Bone marrow (tissue), 2 donors: ENCODE data around the gene SULT1A2.
"Not testable (repeated sequence)": the region's sequence is repeated elsewhere in the genome, so short reads cannot be mapped to it uniquely, and the experiment has no call there.

ENCODE experiments used
- DNase-seq, 2 donors: peaks; one replicate each; lab custom pipeline; 2025; lab: John Stamatoyannopoulos, UW

SULT1A2 gene

DNA sequence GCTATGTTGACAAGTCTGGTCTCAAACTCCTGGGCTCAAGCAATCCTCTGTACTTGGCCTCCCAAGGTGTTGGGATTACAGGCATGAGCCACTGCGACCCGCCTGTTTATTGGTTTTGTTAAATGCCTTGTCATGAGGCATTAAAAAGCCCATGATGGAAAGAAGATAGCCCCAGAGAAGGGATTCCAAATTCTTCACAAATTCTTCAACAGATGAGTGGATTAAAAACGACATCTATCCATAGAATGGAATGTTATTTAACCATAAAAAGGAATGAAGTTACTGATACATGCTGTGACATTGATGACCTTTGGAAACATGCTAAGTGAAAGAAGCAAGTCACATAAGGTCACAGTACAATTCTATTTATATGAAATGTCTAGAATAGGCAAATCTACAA, 38.4 kb downstream of the SULT1A2 start:
- no peak for DNase-seq

- no peak for DNase-seq
Measured at GRCh38 chr16:28556914-28557320, 39.9 kb downstream of the SULT1A2 start.

- DNase-seq: no peak
Measured at GRCh38 chr16:28555561-28555960, 41.3 kb downstream of the SULT1A2 start.

DNA sequence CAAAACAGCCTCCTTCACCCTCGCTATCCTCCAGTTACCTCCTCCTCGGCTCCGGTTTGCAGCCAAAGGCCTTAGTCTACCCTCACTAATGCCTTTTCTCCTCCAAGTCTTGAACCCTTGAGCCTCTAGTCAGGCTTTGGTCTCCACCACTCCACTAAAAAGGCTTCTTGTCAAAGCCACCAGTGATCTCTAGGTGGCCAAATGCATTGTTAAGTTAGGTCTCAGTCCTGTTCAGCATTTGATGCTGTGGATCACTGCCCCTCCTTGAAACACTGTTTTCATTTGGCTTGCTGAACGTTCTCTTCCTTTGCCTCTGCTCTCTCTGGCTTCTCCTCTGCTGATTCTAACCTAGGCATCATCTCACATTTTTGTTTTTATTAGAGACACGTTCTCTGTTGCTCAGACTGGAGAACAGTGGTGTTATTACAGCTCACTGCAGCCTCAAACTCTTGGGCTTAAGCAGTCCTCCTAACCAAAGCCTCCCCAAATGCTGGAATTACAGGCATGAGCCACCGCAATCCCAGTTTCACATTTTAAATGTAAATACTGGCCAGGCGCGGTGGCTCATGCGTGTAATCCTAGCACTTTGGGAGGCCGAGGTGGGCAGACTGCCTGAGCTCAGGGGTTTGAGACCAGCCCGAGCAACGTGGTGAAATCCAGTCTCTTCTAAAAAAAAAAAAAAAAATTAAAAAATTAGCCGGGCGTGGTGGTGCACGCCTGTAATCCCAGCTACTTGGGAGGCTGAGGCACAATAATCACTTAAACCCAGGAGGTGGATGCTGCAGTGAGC, 42.0 kb downstream of the SULT1A2 start:
- DNase-seq: no peak

DNA sequence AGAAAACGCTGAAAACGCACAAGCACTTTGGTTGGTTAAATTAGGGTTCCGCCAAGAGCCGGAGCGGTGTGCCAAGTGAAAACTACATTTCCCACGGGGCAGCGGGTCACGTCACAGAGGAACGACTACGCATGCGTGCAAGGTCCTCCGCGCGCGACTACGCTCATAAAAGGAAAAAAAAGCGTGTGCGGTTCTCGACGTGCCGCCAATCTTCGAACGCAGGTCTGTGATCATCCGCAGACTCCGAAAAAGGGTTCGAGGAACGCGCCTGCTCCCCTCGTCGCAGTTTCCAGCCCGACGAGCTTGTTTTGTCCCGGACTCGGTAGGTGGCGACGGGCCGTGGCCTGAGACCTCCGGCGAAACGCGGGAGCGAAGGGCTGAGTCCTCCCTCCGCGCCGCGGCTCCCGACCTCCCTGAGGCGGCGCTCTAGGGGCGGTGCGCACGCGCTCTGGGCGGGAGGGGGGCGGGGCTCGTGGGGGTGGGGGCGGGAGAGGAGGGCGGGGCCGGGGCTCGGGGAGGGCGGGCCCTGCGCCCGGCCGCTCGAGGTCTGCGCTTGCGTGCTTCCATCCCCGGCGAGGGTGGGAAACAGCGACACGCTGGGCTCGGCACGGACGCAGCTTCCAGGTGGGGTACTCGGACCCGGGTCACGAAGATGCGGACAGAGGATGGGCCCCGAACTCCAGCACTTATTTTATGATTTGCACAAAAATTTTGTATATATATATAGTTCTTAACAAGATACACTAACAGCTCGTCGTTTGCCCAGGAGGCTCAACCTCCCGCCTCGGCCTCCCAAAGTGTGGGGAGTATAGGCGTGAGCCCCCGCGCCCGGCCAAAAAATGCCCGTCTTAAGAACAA, 42.8 kb downstream of the SULT1A2 start, which contains the start of gene SGF29:
Gene SGF29 (plus strand): TSS at position 145 of the 858 bp plus-strand sequence. CDS start 27,150 bp downstream, outside the sequence.
- peak; percentile 86 to 91 for DNase-seq

GRCh38 chr16:28549301-28549899, 47.5 kb downstream of the SULT1A2 start:
- peak in 1 of 2 donors; percentile 24 for DNase-seq

GRCh38 chr16:28548306-28548802, 48.5 kb downstream of the SULT1A2 start:
- no peak for DNase-seq

- no peak for DNase-seq
Measured at GRCh38 chr16:28546626-28547025, 50.2 kb downstream of the SULT1A2 start.

DNA sequence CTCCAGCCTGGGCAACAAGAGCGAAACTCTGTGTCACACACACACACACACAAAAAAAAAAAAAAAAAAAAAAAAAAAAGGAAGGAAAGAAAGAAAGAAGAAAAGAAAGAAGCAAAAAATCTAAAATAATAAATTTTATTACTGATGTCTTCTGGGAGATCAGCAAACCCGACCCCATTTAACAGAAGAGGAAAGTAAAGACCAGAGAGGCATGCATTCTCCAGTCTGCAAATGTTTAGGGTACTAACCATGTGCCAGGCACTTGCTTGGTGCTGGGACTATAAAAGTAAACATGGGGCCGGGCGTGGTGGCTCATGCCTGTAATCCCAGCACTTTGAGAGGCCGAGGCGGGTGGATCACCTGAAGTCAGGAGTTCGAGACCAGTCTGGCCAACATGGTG, 50.9 kb downstream of the SULT1A2 start:
- DNase-seq: not testable (repeated sequence)

GRCh38 chr16:28544998-28545397, 51.9 kb downstream of the SULT1A2 start:
- no peak for DNase-seq

GRCh38 chr16:28543072-28543471, 53.8 kb downstream of the SULT1A2 start:
- DNase-seq: peak; percentile 3 to 75

DNA sequence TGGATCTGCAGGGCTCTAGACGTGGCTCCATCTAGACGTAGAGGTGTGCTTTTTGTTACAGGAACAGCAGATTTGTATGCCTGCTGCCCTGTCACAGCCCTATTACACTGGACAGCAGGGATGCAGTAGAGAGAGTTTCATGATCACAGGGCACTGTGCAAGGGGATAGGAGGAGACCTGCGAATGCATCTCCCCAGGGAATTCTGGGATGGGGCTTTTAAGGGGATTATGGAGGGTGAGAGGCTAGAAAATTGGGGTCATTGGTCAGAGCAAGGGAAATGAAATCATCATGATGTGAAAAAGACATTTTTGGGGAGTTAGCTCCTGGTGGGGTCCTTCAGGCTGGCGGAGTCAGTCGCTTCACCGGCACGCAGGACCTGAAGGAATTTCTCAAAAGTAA, 54.2 kb downstream of the SULT1A2 start:
- no peak for DNase-seq
